WTC11 (cell line): Measurements from ENCODE around the gene IGLL5. TPM values are rescaled to one million over a fixed set of nuclear protein-coding genes. Genes with fewer than 3 reads are reported as not detected.

Experiments
- ATAC-seq: fragments of 200-7000 bp; cut with Tn5 transposase; 2 replicates; pipeline ENCODE4 v1.10.0; 2021; ENCODE audit warnings: mild to moderate bottlenecking, moderate library complexity
- Bru-seq: library from RNA; stranded (reverse); fragments of 400-500 nt; gene quantifications from one replicate; lab custom pipeline; 2021; lab: Mats Ljungman, UMichigan
- CTCF ChIA-PET: fragments of 300-600 bp; sonication (Branson Sonifier 250); formaldehyde crosslinking; loops from one replicate; lab custom pipeline; 2021; ENCODE audit warnings: antibody characterized with exemption; lab: Charles Lee
- POLR2A ChIA-PET: fragments of 350-600 bp; sonication (Branson Sonifier 250); formaldehyde crosslinking; loops from one replicate; lab custom pipeline; 2021; ENCODE audit warnings: antibody characterized with exemption; lab: Charles Lee
- DNase-seq: peaks from one replicate; pipeline ENCODE4 v3.0.0; 2021; ENCODE audit warnings: low spot score
- H3K27ac Mint-ChIP-seq: 2 replicates; pipeline ENCODE4 v1.8.0; 2021; ENCODE audit warnings: mixed read lengths
- H3K27me3 Mint-ChIP-seq: 2 replicates; pipeline ENCODE4 v1.8.0; 2021; ENCODE audit warnings: low read depth, mild to moderate bottlenecking, moderate library complexity, mixed read lengths
- H3K36me3 Mint-ChIP-seq: 2 replicates; pipeline ENCODE4 v1.8.0; 2021; ENCODE audit warnings: mixed read lengths
- H3K4me1 Mint-ChIP-seq: 2 replicates; pipeline ENCODE4 v1.8.0; 2022; ENCODE audit warnings: mixed read lengths
- H3K4me3 Mint-ChIP-seq: 2 replicates; pipeline ENCODE4 v1.8.0; 2021; ENCODE audit warnings: mild to moderate bottlenecking, moderate library complexity, mixed read lengths
- H3K9me3 Mint-ChIP-seq: 2 replicates; pipeline ENCODE4 v1.8.0; 2021; ENCODE audit warnings: mixed read lengths
- CBFB ChIP-seq: sonication (generic); formaldehyde crosslinking; IDR thresholded peaks from 2 replicates; pipeline ENCODE4 v1.8.1; 2022; ENCODE audit warnings: mild to moderate bottlenecking, low read depth, missing genetic modification reagents
- ELF4 ChIP-seq: sonication (generic); formaldehyde crosslinking; IDR thresholded peaks from 2 replicates; pipeline ENCODE4 v1.8.1; 2022; ENCODE audit warnings: low read depth, mild to moderate bottlenecking, moderate library complexity, missing genetic modification reagents
- ETV6 ChIP-seq: sonication (generic); formaldehyde crosslinking; IDR thresholded peaks from 2 replicates; pipeline ENCODE4 v1.8.1; 2022; ENCODE audit warnings: mild to moderate bottlenecking, missing genetic modification reagents
- GTF2I ChIP-seq: fragments of 250-450 bp; sonication (Bioruptor Pico); conservative IDR thresholded peaks from 2 replicates; pipeline ENCODE4 v1.4.0; 2021; ENCODE audit warnings: mild to moderate bottlenecking
- HMGA2 ChIP-seq: fragments of 250-450 bp; sonication (Bioruptor Pico); IDR thresholded peaks from 2 replicates; pipeline ENCODE4 v1.4.0; 2021; ENCODE audit warnings: mild to moderate bottlenecking, moderate library complexity
- JAZF1 ChIP-seq: fragments of 250-450 bp; sonication (Bioruptor Pico); IDR thresholded peaks from 2 replicates; pipeline ENCODE4 v1.9.0; 2021; ENCODE audit warnings: moderate library complexity, mild to moderate bottlenecking, inconsistent platforms
- MYBL2 ChIP-seq: sonication (generic); formaldehyde crosslinking; IDR thresholded peaks from 2 replicates; pipeline ENCODE4 v1.8.1; 2023; ENCODE audit warnings: mild to moderate bottlenecking, moderate library complexity, missing genetic modification reagents
- SOX15 ChIP-seq: fragments of 250-450 bp; sonication (Bioruptor Pico); IDR thresholded peaks from 2 replicates; pipeline ENCODE4 v1.9.0; 2021; ENCODE audit warnings: mild to moderate bottlenecking
- TCF7 ChIP-seq: sonication (generic); formaldehyde crosslinking; IDR thresholded peaks from 2 replicates; pipeline ENCODE4 v1.8.0; 2022; ENCODE audit warnings: mild to moderate bottlenecking, low read depth, missing genetic modification reagents, moderate library complexity
- ZNF219 ChIP-seq: sonication (generic); formaldehyde crosslinking; IDR thresholded peaks from 2 replicates; pipeline ENCODE4 v1.8.0; 2023; ENCODE audit warnings: missing genetic modification reagents, mild to moderate bottlenecking, borderline replicate concordance
- ZNF317 ChIP-seq: sonication (generic); formaldehyde crosslinking; IDR thresholded peaks from 2 replicates; pipeline ENCODE4 v1.8.1; 2023; ENCODE audit warnings: low read depth, mild to moderate bottlenecking, moderate library complexity, missing genetic modification reagents, borderline replicate concordance
- ZNF416 ChIP-seq: fragments of 250-450 bp; sonication (Bioruptor Pico); IDR thresholded peaks from 2 replicates; pipeline ENCODE4 v1.9.0; 2021; ENCODE audit warnings: mild to moderate bottlenecking, inconsistent platforms
- ZNF423 ChIP-seq: fragments of 250-450 bp; sonication (Bioruptor Pico); IDR thresholded peaks from 2 replicates; pipeline ENCODE4 v2.1.2; 2022; ENCODE audit warnings: mild to moderate bottlenecking, moderate library complexity
- long read RNA-seq, 3 experiments: library from RNA in 1 of 3; library from capped mRNA in 1 of 3; library from polyadenylated mRNA in 1 of 3; unstranded in 2 of 3; stranded (forward) in 1 of 3; transcript quantifications; one replicate each; pipeline ENCODE4 v2.0.0, GENCODE V29; 2021
- total RNA-seq: library from RNA; stranded (reverse); gene quantifications from 3 replicates; pipeline ENCODE4 v1.2.3, GENCODE V29; 2021
- TF ChIP-seq, protein P1 (sequence below): sonication (generic); formaldehyde crosslinking; IDR thresholded peaks from 2 replicates; pipeline ENCODE4 v1.8.1; 2022; ENCODE audit warnings: missing genetic modification reagents, borderline replicate concordance
- TF ChIP-seq, protein P2 (sequence below): sonication (generic); formaldehyde crosslinking; IDR thresholded peaks from 2 replicates; pipeline ENCODE4 v1.8.1; 2022; ENCODE audit warnings: low read depth, missing genetic modification reagents, borderline replicate concordance
- TF ChIP-seq, protein P3 (sequence below): fragments of 250-450 bp; sonication (Bioruptor Pico); conservative IDR thresholded peaks from 2 replicates; pipeline ENCODE4 v1.9.0; 2021; ENCODE audit warnings: mild to moderate bottlenecking
- TF ChIP-seq, protein P4 (sequence below): sonication (generic); formaldehyde crosslinking; IDR thresholded peaks from 2 replicates; pipeline ENCODE4 v1.8.0; 2023; ENCODE audit warnings: missing genetic modification reagents
- TF ChIP-seq, protein P5 (sequence below): sonication (generic); formaldehyde crosslinking; IDR thresholded peaks from 2 replicates; pipeline ENCODE4 v1.8.1; 2023; ENCODE audit warnings: mild to moderate bottlenecking, missing genetic modification reagents, borderline replicate concordance

Gene IGLL5
- total RNA-seq (not detected in 3 replicates), Bru-seq, nascent RNA (not detected)
- long read RNA-seq, experiment 1 = 0 reads
- long read RNA-seq, experiment 2 = 0 reads
- long read RNA-seq, experiment 3 = 0 reads

DNA sequence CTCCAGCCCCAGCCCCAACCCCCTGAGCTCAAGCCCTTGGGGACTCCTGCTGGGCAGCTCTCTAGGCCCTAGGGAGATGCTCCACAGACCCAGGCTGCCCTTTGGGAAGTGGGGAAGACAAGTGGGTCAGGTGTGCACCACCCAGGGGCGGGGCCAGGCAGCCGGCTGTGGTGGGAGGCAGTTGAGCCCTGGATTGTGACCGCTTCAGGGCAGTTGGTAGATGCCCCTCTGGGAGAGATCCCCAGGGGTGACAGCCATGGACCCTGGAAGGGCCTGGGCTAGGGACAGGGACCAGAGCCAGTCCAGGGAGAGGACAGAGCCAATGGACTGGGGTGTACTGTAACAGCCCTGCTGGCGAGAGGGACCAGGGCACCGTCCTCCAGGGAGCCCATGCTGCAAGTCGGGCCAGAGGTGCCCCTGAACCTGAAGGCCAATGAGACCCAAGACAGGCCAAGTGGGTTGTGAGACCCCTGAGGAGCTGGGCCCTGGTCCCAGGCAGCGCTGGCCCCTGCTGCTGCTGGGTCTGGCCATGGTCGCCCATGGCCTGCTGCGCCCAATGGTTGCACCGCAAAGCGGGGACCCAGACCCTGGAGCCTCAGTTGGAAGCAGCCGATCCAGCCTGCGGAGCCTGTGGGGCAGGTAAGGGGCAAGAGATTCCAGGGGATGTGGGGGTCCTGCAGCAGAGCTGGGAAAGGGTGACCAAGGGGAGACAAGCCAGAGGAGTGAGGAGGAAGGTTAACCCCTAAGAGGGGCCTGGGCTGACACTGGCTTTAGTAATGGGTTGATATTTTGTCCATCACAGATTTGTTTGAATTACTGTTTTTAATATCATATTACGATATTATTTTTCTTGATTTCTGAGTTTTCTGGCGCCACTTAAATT is at the start of gene IGLL5:
IGLL5 (plus strand) TSS at position 196 of the 883 bp plus-strand sequence; CDS start at position 434, 238 bp downstream.
- no peak within 1 kb of the TSS for H3K27ac Mint-ChIP-seq
- no peak within 1 kb of the TSS for H3K4me3 Mint-ChIP-seq
- H3K36me3 Mint-ChIP-seq = no peaks in the 10 kb centered on the region
- ATAC-seq = no peak
- ChIA-PET POLR2A (no interaction called here), CTCF (interaction anchor here (0.9 to 5.4 kb wide), 6 partner anchors 10 to 240 kb away, joined by 3 to 94 read pairs (median 4); no protein-coding TSS in a partner anchor)
- no peak for TF ChIP-seq ZNF317 (CRISPR knock-in tag)
- TF ChIP-seq MYBL2 (CRISPR knock-in tag) = no peak
- TF ChIP-seq, protein P1, sequence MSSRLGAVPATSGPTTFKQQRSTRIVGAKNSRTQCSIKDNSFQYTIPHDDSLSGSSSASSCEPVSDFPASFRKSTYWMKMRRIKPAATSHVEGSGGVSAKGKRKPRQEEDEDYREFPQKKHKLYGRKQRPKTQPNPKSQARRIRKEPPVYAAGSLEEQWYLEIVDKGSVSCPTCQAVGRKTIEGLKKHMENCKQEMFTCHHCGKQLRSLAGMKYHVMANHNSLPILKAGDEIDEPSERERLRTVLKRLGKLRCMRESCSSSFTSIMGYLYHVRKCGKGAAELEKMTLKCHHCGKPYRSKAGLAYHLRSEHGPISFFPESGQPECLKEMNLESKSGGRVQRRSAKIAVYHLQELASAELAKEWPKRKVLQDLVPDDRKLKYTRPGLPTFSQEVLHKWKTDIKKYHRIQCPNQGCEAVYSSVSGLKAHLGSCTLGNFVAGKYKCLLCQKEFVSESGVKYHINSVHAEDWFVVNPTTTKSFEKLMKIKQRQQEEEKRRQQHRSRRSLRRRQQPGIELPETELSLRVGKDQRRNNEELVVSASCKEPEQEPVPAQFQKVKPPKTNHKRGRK (CRISPR knock-in tag) = no peak
- no peak for TF ChIP-seq SOX15 (CRISPR knock-in tag)
- TF ChIP-seq, protein P2, sequence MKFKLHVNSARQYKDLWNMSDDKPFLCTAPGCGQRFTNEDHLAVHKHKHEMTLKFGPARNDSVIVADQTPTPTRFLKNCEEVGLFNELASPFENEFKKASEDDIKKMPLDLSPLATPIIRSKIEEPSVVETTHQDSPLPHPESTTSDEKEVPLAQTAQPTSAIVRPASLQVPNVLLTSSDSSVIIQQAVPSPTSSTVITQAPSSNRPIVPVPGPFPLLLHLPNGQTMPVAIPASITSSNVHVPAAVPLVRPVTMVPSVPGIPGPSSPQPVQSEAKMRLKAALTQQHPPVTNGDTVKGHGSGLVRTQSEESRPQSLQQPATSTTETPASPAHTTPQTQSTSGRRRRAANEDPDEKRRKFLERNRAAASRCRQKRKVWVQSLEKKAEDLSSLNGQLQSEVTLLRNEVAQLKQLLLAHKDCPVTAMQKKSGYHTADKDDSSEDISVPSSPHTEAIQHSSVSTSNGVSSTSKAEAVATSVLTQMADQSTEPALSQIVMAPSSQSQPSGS = no peak
- TF ChIP-seq HMGA2 (CRISPR knock-in tag) = no peak
- no peak for TF ChIP-seq CBFB (CRISPR knock-in tag)
- TF ChIP-seq ZNF423 = no peak
- TF ChIP-seq, protein P3, sequence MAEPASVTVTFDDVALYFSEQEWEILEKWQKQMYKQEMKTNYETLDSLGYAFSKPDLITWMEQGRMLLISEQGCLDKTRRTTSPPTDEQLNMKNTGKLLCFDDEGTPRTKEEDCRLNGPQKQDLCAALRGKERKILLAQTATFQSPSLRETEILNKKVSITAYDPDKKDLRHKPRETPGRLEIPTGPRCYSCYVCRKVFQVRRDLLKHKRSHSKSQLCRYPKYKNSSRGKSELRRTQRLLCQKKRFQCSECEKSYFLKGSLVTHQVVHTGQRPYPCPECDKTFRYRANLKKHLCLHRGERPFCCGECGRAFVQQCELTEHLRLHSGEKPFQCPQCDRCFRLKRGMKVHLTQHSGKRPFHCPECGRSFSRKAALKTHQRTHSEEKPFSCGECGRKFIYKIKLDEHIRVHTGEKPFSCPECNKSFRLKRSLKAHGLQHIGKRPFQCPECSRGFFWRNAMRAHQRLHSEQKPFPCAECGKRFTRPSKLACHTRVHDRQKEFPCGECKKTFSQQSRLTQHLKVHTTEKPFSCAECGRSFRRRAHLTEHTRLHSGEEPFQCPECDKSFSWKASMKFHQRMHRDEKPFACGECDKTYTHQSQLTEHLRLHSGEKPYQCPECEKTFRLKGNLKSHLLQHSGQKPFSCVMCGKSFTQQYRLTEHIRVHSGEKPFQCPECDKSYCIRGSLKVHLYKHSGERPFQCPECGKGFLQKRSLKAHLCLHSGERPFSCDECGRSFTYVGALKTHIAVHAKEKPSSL (CRISPR knock-in tag) = no peak
- no peak for TF ChIP-seq ZNF219 (CRISPR knock-in tag)
- no peak for TF ChIP-seq ETV6 (CRISPR knock-in tag)
- TF ChIP-seq TCF7 (CRISPR knock-in tag) = no peak
- no peak for TF ChIP-seq GTF2I
- no peak for TF ChIP-seq ZNF416
- TF ChIP-seq, protein P4, sequence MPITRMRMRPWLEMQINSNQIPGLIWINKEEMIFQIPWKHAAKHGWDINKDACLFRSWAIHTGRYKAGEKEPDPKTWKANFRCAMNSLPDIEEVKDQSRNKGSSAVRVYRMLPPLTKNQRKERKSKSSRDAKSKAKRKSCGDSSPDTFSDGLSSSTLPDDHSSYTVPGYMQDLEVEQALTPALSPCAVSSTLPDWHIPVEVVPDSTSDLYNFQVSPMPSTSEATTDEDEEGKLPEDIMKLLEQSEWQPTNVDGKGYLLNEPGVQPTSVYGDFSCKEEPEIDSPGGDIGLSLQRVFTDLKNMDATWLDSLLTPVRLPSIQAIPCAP (CRISPR knock-in tag) = no peak
- TF ChIP-seq, protein P5, sequence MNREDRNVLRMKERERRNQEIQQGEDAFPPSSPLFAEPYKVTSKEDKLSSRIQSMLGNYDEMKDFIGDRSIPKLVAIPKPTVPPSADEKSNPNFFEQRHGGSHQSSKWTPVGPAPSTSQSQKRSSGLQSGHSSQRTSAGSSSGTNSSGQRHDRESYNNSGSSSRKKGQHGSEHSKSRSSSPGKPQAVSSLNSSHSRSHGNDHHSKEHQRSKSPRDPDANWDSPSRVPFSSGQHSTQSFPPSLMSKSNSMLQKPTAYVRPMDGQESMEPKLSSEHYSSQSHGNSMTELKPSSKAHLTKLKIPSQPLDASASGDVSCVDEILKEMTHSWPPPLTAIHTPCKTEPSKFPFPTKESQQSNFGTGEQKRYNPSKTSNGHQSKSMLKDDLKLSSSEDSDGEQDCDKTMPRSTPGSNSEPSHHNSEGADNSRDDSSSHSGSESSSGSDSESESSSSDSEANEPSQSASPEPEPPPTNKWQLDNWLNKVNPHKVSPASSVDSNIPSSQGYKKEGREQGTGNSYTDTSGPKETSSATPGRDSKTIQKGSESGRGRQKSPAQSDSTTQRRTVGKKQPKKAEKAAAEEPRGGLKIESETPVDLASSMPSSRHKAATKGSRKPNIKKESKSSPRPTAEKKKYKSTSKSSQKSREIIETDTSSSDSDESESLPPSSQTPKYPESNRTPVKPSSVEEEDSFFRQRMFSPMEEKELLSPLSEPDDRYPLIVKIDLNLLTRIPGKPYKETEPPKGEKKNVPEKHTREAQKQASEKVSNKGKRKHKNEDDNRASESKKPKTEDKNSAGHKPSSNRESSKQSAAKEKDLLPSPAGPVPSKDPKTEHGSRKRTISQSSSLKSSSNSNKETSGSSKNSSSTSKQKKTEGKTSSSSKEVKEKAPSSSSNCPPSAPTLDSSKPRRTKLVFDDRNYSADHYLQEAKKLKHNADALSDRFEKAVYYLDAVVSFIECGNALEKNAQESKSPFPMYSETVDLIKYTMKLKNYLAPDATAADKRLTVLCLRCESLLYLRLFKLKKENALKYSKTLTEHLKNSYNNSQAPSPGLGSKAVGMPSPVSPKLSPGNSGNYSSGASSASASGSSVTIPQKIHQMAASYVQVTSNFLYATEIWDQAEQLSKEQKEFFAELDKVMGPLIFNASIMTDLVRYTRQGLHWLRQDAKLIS (CRISPR knock-in tag) = no peak
- TF ChIP-seq ELF4 (CRISPR knock-in tag) = no peak
- no peak for TF ChIP-seq JAZF1 (CRISPR knock-in tag)
- H3K27me3 Mint-ChIP-seq = peaks cover 83% of the 10 kb centered on the region
- H3K4me1 Mint-ChIP-seq = no peaks in the 10 kb centered on the region
- no peaks in the 10 kb centered on the region for H3K9me3 Mint-ChIP-seq
- DNase-seq = no peak
